Central memory CD4-positive, alpha-beta T cell (primary cell): ENCODE data around the gene GNA12.
"Not testable (repeated sequence)": the region's sequence is repeated elsewhere in the genome, so short reads cannot be mapped to it uniquely, and the experiment has no call there.

Experiments
- DNase-seq: peaks from one replicate; pipeline ENCODE4 v3.0.0; 2022

Gene GNA12

GRCh38 chr7:2724453-2725177 lies 119.5 kb downstream of the GNA12 start:
- no peak for DNase-seq

GRCh38 chr7:2724036-2724435 lies 120.1 kb downstream of the GNA12 start:
- not testable (repeated sequence) for DNase-seq

- DNase-seq, result no peak
Measured at GRCh38 chr7:2723138-2723850, 120.8 kb downstream of the GNA12 start.

DNA sequence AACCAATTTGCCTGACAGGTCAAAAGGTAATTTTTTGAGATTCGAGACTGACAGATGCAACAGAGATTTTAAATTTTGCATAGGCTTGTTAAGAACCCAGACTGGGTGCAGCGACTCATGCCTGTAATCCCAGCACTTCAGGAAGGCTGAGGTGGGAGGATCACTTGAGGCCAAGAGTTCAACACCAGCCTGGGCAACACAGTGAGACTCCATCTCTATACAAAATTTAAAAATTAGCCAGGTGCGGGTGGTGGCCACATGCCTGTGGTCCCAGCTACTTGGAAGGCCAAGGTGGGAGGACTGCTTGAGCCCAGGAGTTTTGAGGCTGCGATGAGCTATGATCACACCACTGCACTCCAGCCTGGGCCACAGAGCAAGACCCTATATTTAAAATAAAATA lies 121.5 kb downstream of the GNA12 start:
- DNase-seq, result no peak

GRCh38 chr7:2721842-2722241 lies 122.3 kb downstream of the GNA12 start:
- DNase-seq, result no peak

- DNase-seq, result no peak
Measured at GRCh38 chr7:2720024-2720423, 124.1 kb downstream of the GNA12 start.

DNA sequence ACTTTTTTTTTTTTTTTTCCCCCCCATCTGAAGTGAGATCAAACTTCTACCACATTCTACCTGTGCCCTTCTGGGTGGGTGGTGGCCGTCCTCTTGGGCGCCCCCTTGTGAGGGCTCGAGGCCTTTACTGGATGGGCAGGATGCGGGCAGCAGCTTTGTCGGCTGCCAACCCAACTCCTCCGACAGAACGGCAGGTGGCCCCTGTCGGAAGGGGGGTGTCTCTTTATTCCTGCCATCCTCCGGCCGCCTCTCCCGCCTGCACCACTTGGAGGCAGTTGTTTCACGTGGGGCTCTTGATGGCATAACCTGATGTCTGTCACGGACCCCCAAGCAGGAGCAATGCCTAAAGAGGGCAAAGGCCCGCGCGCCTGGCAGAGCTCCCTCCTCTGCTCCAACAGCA lies 125.1 kb downstream of the GNA12 start:
- peak; percentile 51 for DNase-seq

DNA sequence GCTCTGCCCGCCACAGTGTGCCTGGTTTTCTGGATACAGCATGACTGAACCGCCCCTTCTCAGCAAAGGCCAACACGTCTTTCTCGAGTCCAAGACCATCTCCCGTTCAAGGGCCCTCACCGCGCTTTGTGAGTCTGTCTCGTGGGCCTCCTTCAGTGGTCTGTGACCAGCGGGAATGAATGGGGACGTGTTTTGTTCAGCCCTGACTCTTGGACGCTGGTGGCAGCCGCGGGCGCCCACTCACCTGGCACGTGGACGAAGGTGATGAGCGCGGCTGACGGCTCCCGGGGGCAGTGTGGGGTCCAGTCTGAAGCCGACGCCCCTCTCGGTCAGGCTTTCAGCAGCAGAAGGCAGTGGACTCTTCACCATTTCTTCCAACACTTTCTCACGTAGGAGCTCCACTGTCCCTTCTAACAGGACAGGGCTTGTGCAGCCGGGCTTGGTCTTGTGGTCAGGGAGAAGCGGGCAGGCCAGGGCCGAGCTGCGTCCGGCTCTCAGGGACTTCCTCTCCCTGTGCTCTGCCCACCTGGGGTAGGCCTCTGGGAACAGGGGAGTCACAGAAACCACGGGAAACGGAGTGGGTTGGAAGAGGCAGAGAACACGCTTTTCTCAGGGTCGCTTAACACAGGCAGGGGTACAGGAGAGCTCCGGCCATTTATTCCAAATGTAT lies 125.7 kb downstream of the GNA12 start:
- no peak for DNase-seq

GRCh38 chr7:2717293-2718261 lies 126.5 kb downstream of the GNA12 start:
- peak; percentile 6 for DNase-seq

DNA sequence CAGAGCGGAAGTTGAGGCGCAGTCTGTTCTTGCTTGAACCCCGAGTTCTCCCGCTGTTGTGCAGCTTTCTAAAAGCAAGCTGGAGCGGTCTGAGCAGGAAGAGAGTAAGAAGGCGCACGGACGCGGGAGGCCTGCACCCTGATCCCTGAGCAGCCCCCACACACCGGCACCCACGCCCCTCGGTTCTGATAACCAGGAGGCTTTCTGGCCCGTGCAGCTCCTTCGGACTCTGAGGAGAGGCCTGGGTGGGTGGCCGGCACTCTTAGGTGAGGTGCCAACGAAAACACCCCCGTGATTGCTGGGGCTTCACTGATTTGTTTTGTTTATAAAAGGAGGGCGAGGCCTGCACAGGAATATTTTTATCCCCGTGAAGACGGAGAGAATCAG lies 127.2 kb downstream of the GNA12 start:
- no peak for DNase-seq

DNA sequence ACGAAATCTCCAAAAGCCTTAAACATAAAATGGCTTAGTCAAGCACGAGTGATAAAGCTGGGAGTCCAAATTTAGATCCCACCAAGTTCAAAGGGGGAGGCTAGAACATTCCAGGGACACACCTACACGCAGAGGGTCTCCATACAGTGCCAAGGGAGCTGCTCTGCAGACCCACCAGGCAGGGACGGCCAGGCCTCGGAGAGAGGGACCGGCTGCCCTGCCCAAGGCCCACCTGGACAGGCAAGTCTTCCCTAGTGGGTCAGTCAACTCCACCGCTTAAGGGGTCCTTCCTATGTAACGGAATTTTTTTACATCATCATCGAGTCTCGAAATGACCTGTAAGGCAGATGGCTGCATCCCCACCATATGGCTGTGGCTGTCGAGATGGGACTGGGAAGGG lies 127.6 kb downstream of the GNA12 start:
- DNase-seq, result no peak

DNA sequence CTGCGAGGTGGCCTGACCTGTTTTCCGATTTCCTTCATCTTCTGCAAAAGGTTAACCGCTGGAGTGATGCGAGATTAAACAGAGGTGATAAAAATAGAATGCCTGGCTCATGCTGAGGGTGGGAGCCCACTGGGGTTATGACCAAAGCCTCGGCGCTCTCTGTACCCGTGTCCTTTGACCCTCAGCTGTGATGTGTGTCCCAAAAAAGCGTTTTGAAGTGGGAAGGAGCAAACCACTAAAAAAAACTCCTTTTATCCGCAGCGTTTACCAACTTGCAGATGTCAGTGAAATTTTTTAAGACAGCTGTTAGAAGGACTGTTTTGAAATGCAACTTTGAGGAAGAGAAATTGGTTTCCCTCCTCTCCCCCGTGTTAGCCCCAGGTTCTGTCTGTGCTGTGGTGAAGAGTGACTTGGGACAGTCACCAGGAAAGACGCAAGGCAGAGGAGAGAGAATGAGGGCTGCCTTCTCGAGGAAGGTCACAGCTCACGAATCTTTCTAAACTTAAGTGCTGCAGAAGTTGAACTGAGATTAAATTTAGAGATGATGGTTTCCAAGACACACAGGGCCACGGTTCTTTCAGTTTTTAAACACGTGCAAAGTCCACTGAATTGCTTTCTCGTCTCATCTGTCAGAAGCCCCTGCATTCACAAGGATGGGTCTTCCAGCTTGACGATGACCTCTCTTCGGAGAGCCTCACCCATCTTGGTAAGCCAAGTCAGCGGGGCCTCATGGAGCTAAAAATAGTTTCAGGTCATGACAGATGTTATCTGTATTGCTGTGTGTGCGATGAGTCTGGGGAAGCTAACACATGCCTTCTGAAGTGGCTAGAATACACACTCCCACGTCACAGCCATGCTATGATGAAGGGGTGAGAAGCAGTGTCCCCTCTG lies 128.5 kb downstream of the GNA12 start:
- peak; percentile 62 for DNase-seq

DNA sequence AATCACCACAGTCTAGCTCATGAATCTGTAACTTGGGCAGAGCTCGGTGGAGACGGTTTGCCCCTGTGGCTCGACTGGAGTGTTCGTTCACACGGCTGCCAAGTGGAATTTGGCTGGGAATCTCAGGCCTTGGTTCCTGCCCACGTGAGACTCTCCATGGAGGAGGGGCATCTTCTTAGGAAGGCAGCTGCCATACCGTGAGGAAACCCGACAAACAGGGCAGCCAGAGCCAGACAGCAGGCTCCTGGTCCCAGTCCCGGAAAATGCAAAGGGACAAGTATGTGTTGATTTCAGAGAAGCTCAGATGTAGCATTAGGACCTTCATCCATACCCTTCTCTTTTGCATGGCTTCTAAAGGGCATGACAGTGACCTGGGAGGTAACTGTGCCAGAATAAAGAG lies 129.5 kb downstream of the GNA12 start:
- DNase-seq, result no peak

DNA sequence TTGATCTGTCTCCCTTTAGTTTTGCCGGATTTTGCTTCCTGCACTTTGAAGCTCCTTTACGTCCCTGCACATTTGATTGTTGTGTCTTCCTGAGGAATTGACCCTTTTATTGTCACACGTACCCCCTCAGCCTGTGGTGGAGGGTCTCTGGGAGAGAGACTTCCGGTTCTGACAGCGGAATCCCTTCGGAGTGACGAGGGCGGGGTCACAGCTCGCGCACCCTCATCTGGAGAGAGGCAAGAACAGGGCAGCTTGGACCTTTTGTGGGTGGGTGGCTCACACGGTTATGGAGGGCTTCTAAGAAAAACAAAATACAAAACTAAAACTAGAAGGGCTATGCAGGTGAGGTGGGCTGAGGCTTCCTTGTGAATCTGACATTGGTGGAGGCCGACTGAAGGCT lies 130.1 kb downstream of the GNA12 start:
- DNase-seq, result no peak

DNA sequence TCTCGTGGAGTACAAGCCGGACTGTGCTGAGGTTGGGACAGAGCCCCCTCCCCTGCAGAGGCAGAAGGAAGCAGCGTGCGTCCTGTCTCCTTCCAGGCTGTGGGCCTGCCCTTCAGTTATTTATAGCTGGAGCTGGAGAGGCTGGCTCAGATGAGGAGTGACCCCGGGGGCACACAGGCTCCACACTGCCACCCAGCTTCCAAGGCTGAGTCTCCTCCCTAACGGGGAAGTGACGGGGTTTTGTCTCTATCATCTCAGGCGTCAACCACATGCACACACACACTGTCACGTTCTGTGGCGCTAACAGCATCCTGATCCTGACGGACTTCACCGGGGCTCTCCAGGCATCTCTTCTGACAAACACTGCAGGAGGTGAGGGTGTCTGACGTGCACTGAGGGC lies 130.7 kb downstream of the GNA12 start:
- no peak for DNase-seq

DNA sequence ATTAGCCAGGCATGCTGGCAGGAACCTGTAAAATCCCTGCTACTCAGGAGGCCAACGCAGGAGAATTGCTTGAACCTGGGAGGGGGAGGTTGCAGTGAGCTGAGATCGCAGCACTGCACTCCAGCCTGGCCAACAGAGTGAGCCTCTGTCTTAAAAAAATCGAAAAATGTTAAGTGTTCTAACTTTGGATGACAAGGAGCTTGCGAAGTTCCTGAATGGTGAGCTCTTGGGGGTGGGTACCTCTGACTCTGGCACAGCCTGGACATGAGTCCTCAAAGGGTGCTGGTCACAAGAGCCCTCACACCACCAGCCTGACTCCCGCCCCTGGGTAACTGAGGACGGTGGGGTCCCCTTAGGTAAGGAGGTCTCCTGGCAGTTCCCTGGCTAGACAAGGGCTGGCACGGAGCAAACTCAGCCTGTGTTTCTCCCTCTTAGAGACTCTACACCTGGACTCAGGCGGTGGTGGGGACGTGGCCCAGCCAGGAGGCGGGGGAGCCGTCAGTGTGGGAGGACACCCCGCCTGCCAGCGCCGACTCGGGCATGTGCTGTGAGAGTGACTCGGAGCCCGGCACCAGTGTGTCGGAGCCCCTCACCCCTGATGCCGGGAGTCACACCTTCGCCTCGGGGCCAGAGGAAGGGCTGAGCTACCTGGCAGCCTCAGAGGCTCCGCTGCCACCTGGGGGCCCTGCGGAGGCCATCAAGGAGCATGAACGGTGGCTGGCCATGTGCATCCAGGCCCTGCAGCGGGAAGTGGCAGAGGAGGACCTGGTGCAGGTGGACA lies 132.0 kb downstream of the GNA12 start:
- DNase-seq, result no peak

DNA sequence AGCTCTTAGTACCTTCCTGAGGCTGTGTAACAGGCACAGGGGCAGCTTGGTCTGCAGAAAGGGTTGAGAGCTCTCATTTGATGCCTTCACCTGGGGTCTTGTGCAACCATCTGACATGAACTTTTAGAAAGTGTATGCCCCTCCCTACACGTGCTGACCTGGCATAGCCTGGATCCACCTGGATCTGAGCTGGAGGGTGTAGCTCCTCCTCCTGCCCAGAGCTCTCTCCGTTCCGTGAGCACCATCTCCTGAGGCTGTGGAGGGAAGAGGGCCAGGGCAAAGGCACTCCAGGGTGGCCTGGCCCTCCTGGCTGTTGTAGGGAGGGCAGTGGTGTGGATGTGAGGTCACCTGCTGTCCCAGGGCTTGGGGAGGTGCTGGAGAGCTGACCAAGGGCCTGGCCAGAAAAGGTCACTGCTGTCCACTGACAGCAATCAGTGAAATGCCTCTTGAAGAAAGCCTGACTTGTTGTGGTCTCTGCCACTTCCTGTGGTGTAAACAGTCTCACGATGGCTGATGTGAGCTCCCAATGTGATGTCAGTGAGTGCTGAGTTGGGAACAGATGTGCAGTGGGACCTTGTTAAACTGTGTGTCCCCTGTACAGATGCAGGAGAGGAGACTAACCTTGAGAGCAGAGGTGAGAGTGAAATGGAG lies 133.1 kb downstream of the GNA12 start:
- DNase-seq, result peak; percentile 59

GRCh38 chr7:2710286-2710655 lies 133.8 kb downstream of the GNA12 start:
- peak; percentile 68 for DNase-seq

DNA sequence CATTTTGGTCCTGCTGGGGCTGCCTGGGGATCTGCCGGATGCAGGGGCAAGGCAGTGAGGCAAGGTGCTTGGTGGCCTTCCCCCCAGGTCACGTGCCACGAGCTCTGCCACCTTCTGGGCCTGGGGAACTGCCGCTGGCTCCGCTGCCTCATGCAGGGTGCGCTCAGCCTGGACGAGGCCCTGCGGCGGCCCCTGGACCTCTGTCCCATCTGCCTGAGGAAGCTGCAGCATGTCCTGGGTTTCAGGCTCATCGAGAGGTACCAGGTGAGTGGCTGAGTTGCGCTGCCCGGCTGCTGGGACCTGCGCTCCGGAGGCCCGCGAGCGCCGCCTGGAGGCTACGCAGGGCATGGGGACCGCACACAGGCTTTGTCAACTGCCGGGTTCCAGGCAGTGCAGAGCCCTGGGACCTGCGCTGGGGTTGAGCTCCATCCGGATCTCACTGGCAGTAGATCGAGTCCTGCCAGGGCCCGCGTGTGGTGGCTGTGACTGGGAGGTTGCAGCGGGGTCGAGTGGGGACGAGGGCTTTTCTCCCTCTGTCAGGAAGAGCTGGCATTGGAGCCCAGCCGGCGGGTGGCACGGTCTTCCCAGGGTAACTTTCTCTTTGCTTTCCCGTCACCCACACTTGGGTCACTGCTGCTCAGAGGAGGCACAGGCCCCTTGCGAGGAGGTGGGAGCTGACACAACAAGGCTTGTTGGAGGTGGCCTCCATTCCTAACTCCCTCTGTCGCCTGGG lies 134.4 kb downstream of the GNA12 start:
- peak; percentile 72 for DNase-seq
